Measurements from ENCODE around the gene HAPLN3.

DNA sequence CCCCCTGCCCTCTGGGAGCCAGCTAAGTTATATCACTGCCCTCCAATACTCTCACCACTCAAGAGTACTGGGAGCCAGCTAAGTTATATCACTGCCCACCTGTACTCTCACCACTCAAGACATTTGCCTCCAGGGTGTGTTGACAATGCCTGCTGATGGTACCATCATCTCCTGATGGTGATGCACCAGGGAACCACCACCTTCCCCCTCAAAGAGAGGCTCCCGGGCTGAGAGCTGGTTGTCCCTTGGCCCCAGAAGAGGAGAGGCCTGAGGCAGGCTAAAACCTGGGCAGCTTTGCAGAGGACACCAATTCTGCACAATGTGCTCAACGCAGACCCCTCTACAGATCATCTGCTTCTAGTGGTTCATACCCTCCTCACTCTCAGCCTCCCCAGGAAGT lies 7.5 kb upstream of the HAPLN3 start:
- TF ChIP-seq POLR2A (IDR thresholded peaks at IDR 0.05): no peak
- TF ChIP-seq, protein P1, sequence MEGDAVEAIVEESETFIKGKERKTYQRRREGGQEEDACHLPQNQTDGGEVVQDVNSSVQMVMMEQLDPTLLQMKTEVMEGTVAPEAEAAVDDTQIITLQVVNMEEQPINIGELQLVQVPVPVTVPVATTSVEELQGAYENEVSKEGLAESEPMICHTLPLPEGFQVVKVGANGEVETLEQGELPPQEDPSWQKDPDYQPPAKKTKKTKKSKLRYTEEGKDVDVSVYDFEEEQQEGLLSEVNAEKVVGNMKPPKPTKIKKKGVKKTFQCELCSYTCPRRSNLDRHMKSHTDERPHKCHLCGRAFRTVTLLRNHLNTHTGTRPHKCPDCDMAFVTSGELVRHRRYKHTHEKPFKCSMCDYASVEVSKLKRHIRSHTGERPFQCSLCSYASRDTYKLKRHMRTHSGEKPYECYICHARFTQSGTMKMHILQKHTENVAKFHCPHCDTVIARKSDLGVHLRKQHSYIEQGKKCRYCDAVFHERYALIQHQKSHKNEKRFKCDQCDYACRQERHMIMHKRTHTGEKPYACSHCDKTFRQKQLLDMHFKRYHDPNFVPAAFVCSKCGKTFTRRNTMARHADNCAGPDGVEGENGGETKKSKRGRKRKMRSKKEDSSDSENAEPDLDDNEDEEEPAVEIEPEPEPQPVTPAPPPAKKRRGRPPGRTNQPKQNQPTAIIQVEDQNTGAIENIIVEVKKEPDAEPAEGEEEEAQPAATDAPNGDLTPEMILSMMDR (IDR thresholded peaks at IDR 0.05): no peak

Measured in ovary (tissue), 3 donors.